H1 (cell line): ENCODE measurements around the gene HELZ2. TPM values are rescaled to one million over a fixed set of nuclear protein-coding genes. Genes with fewer than 3 reads are reported as not detected.

Experiments used
- ATF2 ChIP-seq: IDR thresholded peaks from 2 replicates; pipeline ENCODE4 v1.6.1; 2012; ENCODE audit warnings: low read length, inconsistent platforms
- BCL11A ChIP-seq, 2 experiments: IDR thresholded peaks; one replicate each; pipeline ENCODE4 v1.6.1; 2011; ENCODE audit warnings: low read depth in 2 of 2, low read length in 2 of 2, mild to moderate bottlenecking in 2 of 2
- CHD2 ChIP-seq: IDR thresholded peaks from 2 replicates; pipeline ENCODE4 v1.6.1; 2012; ENCODE audit warnings: low read length, improper control_type of control experiment
- GTF2F1 ChIP-seq: IDR thresholded peaks from 2 replicates; pipeline ENCODE4 v1.6.1; 2012; ENCODE audit warnings: low read depth, low read length, improper control_type of control experiment, borderline replicate concordance
- RNF2 ChIP-seq: fragments of 200-900, 300-1000 bp; sonication (generic); IDR thresholded peaks from 2 replicates; pipeline ENCODE4 v1.7.1; 2016; ENCODE audit warnings: borderline replicate concordance, low read depth, mild to moderate bottlenecking, antibody characterized with exemption, low read length; ENCODE audit not compliant: poor library complexity, severe bottlenecking; ENCODE audit errors: missing control alignments
- polyA plus RNA-seq, 7 experiments: library from polyadenylated mRNA; depleted of rRNA in 3 of 7; stranded (reverse) in 5 of 7; unstranded in 2 of 7; fragments of >200 nt in 5 of 7; fragments of 200-250 nt in 2 of 7; gene quantifications; 1 replicate in 5 of 7; 2 replicates in 1 of 7; 4 replicates in 1 of 7; pipeline versions ENCODE4 v1.2.1 to v1.2.3, GENCODE V29; 2011 to 2013; ENCODE audit warnings: missing spikeins in 2 of 7, mixed read lengths in 2 of 7
- total RNA-seq: library from RNA; stranded (reverse); fragmentation: NEBNext Ultra II Directional; extraction: Animal tissue kit (Norgen Biotek cat#: 25700); gene quantifications from 2 replicates; pipeline ENCODE4 v1.2.1, GENCODE V29; 2021

Gene HELZ2
- total and polyA plus RNA-seq, 2 of the 8 experiments (the other 6 are each of a cell fraction or from before 2014, with no cell fraction given) = 7.9 to 17.5 TPM

DNA sequence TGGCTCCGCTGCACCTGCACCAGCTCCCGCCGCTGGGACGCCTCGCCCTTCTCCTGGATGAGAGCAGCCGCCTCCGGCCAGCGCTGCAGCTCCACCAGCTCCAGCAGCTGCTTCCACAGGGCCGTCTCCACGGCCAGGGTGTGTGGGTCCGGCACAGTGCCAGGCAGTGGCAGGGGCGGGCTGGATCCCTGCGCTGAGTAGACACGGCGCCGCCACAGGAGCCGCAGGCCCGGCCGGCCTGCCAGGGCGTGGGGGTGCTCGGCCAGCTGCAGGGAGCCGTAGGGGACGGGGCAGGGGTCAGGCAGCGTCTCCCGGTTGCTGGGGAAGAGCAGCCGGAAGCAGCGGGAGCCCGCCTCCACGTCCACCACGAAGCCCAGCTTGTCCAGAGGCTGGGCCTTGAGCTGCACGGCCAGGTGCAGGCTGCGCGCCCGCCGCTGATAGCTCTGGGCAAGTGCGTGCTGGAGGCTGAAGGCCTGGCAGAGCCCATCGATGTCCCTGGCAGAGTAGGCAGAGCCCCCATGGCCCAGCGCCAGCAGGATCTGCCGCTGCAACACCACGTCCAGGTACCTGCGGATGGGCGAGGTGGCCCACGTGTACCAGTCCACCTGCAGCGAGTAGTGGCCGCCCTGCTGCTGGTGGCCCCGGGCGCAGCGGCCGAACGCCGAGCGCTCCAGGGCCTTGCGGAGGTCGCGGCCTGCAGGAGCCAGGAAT lies 10.7 kb downstream of the HELZ2 start (continued):
- TF ChIP-seq CHD2 (no peak), GTF2F1 (no peak), BCL11A (IDR thresholded peaks at IDR 0.05; ENCODE audit: low read depth in 2 of 2, low read length in 2 of 2) (no peak), ATF2 (no peak), RNF2 (no peak)
